Activated CD4-positive, alpha-beta T cell treated with anti-CD3 and anti-CD28 coated beads for 36 hours (primary cell): Measurements from ENCODE around the gene HDAC4. TPM values are rescaled to one million over a fixed set of nuclear protein-coding genes. Genes with fewer than 3 reads are reported as not detected.

Source experiments
- ATAC-seq: fragments of 200-7000 bp; cut with Tn5 transposase; one replicate; pipeline ENCODE4 v1.10.0; 2021; ENCODE audit warnings: mild to moderate bottlenecking, moderate library complexity
- CTCF ChIA-PET: fragments of 350-600 bp; sonication (Branson Sonifier 250); formaldehyde crosslinking; loops from one replicate; lab custom pipeline; 2021; ENCODE audit warnings: antibody characterized with exemption; lab: Charles Lee
- POLR2A ChIA-PET: fragments of 350-600 bp; sonication (Branson Sonifier 250); formaldehyde crosslinking; loops from one replicate; lab custom pipeline; 2021; ENCODE audit warnings: antibody characterized with exemption, inconsistent platforms; lab: Charles Lee
- DNase-seq: peaks from one replicate; pipeline ENCODE4 v3.0.0-alpha.2; 2020
- H3K27ac Mint-ChIP-seq: one replicate; pipeline ENCODE4 v1.8.0; 2021; ENCODE audit warnings: mixed read lengths
- H3K27me3 Mint-ChIP-seq: one replicate; pipeline ENCODE4 v1.8.0; 2021; ENCODE audit warnings: mixed read lengths
- H3K36me3 Mint-ChIP-seq: one replicate; pipeline ENCODE4 v1.8.0; 2021; ENCODE audit warnings: low read depth, mixed read lengths
- H3K4me1 Mint-ChIP-seq: one replicate; pipeline ENCODE4 v1.8.0; 2021; ENCODE audit warnings: mixed read lengths
- H3K4me3 Mint-ChIP-seq: one replicate; pipeline ENCODE4 v1.8.0; 2021; ENCODE audit warnings: mild to moderate bottlenecking, moderate library complexity, mixed read lengths
- H3K9me3 Mint-ChIP-seq: one replicate; pipeline ENCODE4 v1.8.0; 2021; ENCODE audit warnings: low read depth, mixed read lengths
- intact Hi-C, 2 experiments: fragments of 100-400 bp; cut with DNase I in 1 of 2; cut with micrococcal nuclease in 1 of 2; formaldehyde crosslinking; loops; one replicate each; pipeline versions ENCODE4 v1.14.2 to v1.15.1; 2022 to 2024; cut with DNase I, micrococcal nuclease
- total RNA-seq, 2 experiments: library from RNA; stranded (reverse); gene quantifications; one replicate each; pipeline ENCODE4 v1.2.3, GENCODE V29; 2021

HDAC4 gene
- total RNA-seq, 2 experiments from 2014 or later = 25.4 to 30.4 TPM

DNA sequence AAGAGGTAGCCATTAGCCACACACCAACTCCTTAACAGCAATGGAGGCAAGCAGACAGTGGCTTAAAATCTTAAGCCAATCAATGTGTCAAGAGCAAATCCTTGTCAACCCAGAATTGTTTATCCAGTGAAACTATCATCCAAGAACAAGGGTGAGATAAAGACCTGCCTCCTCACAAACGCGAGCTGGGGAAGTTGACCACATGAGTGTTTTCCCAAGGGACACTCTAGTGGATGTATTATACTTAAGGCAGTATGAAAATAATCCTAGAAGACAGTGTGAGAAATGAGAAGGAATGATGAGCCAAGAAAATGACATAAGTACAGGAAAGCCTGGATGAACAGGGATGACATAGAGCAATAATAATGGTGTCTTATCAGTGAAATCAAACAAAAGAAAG lies 343.3 kb downstream of the HDAC4 start:
- ATAC-seq (no peak), DNase-seq (no peak)
- CTCF ChIA-PET = no interaction called here
- POLR2A ChIA-PET = no interaction called here
- H3K4me3 Mint-ChIP-seq = no peak overlapping the region
- H3K9me3 Mint-ChIP-seq = no peaks in the 10 kb centered on the region
- H3K4me1 Mint-ChIP-seq = no peaks in the 10 kb centered on the region
- no peaks in the 10 kb centered on the region for H3K27me3 Mint-ChIP-seq
- H3K27ac Mint-ChIP-seq = no peak overlapping the region
- peaks cover 19% of the 10 kb centered on the region for H3K36me3 Mint-ChIP-seq
- intact Hi-C loops = no loop called here

- DNase-seq = no peak
- H3K36me3 Mint-ChIP-seq = peaks cover 25% of the 10 kb centered on the region
- intact Hi-C loops = no loop called here
- CTCF ChIA-PET = no interaction called here
- no peaks in the 10 kb centered on the region for H3K27me3 Mint-ChIP-seq
- no peak overlapping the region for H3K27ac Mint-ChIP-seq
- POLR2A ChIA-PET = no interaction called here
- H3K4me3 Mint-ChIP-seq = no peak overlapping the region
- no peak for ATAC-seq
- no peaks in the 10 kb centered on the region for H3K9me3 Mint-ChIP-seq
- H3K4me1 Mint-ChIP-seq = no peaks in the 10 kb centered on the region
These were observed 344.2 kb downstream of the HDAC4 start for GRCh38 chr2:239056611-239057010.

DNA sequence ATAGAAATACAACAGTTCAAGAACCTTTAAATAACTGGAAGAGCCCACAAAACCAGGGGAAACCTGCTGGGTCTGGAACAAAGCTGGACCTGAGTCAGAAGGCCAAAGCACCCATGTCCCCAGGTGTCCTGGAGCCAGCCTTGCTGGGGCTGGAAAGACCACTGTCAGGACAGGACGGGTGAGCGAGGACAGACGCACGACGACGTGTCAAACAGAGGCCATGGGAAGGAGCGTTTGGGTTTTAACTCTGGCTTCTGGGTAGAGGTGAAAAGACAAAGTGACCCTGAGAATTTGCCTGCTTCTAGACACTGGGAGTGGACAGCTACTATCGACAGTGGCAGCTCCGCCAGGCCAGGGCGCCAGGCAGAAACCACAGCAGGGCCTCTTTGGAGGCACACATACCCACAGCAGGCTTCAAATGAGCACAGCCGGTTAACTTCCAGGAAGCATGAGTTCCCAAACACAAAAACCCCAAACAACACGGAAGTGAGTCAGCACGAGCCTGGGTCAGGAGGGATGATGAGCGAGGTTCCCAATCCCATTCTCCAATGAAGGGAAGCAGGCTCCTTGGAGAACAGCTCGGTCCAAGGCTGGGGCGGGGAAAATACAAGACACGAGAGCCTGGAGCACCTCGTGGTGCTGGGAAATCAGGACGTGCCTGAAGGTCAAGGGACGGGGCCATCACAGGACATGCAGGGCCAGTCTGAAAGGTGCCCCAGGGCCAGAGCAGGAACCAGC lies 344.9 kb downstream of the HDAC4 start:
- CTCF ChIA-PET = no interaction called here
- ATAC-seq (no peak), DNase-seq (no peak)
- Mint-ChIP-seq H3K27me3 (no peaks in the 10 kb centered on the region), H3K27ac (no peak overlapping the region), H3K4me1 (no peaks in the 10 kb centered on the region), H3K36me3 (peaks cover 21% of the 10 kb centered on the region), H3K4me3 (no peak overlapping the region), H3K9me3 (no peaks in the 10 kb centered on the region)
- intact Hi-C loops = no loop called here
- POLR2A ChIA-PET = no interaction called here

- Mint-ChIP-seq H3K36me3 (peaks cover 18% of the 10 kb centered on the region), H3K4me3 (no peak overlapping the region), H3K27ac (no peak overlapping the region), H3K27me3 (no peaks in the 10 kb centered on the region), H3K4me1 (no peaks in the 10 kb centered on the region), H3K9me3 (no peaks in the 10 kb centered on the region)
- ATAC-seq (no peak), DNase-seq (no peak)
- ChIA-PET CTCF (no interaction called here), POLR2A (no interaction called here)
- intact Hi-C loops = no loop called here
These were observed 345.9 kb downstream of the HDAC4 start for GRCh38 chr2:239054921-239055320.

DNA sequence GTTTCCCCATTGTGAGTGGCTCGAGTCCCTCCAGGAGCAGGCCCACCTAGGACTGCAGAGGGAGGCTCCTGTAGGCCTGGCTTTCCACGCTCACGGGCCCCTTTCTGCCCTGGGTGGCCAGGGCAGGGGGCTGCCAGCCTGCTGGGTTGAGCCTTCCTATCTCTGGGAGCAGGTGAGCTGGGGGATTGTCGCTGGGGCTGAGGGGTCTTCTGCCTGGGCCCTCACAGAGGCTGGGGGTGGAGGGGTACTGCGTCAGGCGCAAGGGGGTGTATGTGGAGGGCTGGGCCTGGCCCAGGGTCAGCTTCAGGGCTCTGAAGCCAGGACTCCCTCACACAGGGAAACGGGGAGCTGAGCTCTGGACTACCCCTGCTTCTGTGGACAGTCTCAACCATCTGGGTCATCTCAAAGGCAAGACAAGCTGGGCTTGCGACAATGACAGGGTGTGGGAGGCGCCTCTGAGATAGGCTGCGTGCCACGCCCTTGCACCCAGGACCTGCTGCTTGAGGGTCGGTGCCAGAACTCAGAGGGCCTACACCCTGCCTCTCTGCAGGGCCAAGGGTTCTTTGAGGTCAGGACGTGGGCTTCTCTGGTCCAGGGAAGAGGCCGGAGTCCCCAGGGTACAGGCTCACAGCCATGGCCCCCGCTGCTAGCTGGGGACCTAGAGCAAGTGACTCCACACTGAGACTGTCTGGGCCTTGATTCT lies 346.9 kb downstream of the HDAC4 start:
- Mint-ChIP-seq H3K36me3 (peaks cover 18% of the 10 kb centered on the region), H3K4me3 (no peak overlapping the region), H3K9me3 (no peaks in the 10 kb centered on the region), H3K27ac (no peak overlapping the region), H3K4me1 (no peaks in the 10 kb centered on the region), H3K27me3 (no peaks in the 10 kb centered on the region)
- CTCF ChIA-PET = no interaction called here
- no peak for ATAC-seq
- no peak for DNase-seq
- intact Hi-C loops = no loop called here
- POLR2A ChIA-PET = no interaction called here

DNA sequence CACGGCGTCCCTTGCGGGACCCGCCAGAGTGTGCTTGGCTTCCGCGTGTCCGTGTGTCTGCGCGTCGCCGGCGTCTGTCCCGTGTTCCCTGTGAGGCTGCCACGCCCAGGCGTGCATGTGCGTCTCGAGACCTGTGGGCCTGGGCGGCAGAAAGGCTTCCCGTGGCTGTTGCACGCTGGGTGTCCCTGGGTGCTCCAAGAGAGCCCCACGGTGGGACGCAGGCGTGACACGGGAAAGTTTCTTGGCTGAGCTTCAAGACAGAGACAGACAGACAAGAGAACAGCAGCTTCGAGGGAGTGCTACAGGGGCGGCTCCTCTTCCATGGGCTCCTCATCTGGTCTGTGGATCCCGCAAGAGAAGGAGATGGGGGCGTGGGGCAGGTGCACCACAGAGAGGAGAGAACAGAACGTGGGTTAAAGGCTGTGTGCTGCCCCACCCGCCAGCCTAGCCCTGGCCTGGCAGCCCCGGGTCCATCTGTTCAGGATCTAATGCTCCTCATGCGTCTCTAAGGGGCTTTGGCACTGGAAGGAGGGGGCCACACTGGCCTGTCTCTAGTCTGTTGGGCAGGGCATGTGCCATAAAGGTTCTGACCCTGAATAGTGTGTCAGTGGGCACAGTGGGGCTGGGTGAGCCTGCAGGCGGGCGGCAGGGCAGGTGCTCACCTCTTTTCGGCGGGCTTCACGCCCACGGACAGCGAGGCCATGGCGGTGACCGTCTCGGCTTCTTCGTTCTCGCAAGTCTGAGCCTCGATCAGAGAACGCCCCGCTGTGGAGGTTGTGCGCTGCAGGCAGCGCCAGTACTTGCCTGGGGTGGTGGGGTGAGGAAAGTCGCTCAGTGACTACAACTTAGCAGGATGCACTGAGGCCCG lies 347.8 kb downstream of the HDAC4 start:
- intact Hi-C loops = no loop called here
- no peak for DNase-seq
- no peaks in the 10 kb centered on the region for H3K4me1 Mint-ChIP-seq
- CTCF ChIA-PET = no interaction called here
- no peak overlapping the region for H3K27ac Mint-ChIP-seq
- H3K4me3 Mint-ChIP-seq = no peak overlapping the region
- no peaks in the 10 kb centered on the region for H3K27me3 Mint-ChIP-seq
- no peak for ATAC-seq
- peaks cover 18% of the 10 kb centered on the region for H3K36me3 Mint-ChIP-seq
- POLR2A ChIA-PET = interaction anchor here (0.7 kb wide), 1 partner anchor 366 kb away, joined by 7 read pairs; no protein-coding TSS in a partner anchor
- H3K9me3 Mint-ChIP-seq = no peaks in the 10 kb centered on the region

GRCh38 chr2:239051891-239052445 lies 348.9 kb downstream of the HDAC4 start:
- H3K27me3 Mint-ChIP-seq = no peaks in the 10 kb centered on the region
- intact Hi-C loops = no loop called here
- no peak overlapping the region for H3K27ac Mint-ChIP-seq
- ATAC-seq (no peak), DNase-seq (no peak)
- peaks cover 18% of the 10 kb centered on the region for H3K36me3 Mint-ChIP-seq
- no peaks in the 10 kb centered on the region for H3K9me3 Mint-ChIP-seq
- no peak overlapping the region for H3K4me3 Mint-ChIP-seq
- CTCF ChIA-PET = interaction anchor here (0.6 kb wide), 1 partner anchor 1473 kb away, joined by 3 read pairs; no protein-coding TSS in a partner anchor
- no peaks in the 10 kb centered on the region for H3K4me1 Mint-ChIP-seq
- POLR2A ChIA-PET = interaction anchor here (0.7 kb wide), 1 partner anchor 365 kb away, joined by 7 read pairs; no protein-coding TSS in a partner anchor

DNA sequence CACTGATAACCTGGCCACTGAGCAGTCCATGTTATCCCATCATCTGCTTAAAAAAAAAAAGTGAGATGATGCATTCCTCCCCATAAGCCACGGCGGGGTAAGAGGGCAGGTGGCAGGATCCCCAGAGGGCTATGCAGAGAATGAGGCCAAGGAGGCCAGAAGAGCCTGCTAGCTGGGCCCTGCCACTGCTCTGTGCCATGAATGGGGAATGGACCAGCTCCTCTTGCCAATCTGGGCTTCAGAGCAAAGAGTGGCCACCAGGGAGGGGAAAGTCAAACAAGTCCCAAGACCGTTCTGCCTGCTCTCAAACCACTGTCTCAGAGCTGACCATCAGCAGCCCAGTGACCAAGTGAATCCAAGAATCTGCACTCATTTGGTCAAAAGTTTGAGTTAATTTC lies 350.6 kb downstream of the HDAC4 start:
- H3K4me3 Mint-ChIP-seq = no peak overlapping the region
- intact Hi-C loops = no loop called here
- DNase-seq (no peak), ATAC-seq (no peak)
- no peaks in the 10 kb centered on the region for H3K27me3 Mint-ChIP-seq
- no peaks in the 10 kb centered on the region for H3K4me1 Mint-ChIP-seq
- CTCF ChIA-PET = no interaction called here
- H3K36me3 Mint-ChIP-seq = peaks cover 18% of the 10 kb centered on the region
- POLR2A ChIA-PET = no interaction called here
- no peak overlapping the region for H3K27ac Mint-ChIP-seq
- H3K9me3 Mint-ChIP-seq = no peaks in the 10 kb centered on the region

- intact Hi-C loops = no loop called here
- DNase-seq = no peak
- no peaks in the 10 kb centered on the region for H3K9me3 Mint-ChIP-seq
- no peak overlapping the region for H3K27ac Mint-ChIP-seq
- CTCF ChIA-PET = no interaction called here
- no peak for ATAC-seq
- POLR2A ChIA-PET = no interaction called here
- H3K27me3 Mint-ChIP-seq = no peaks in the 10 kb centered on the region
- no peak overlapping the region for H3K4me3 Mint-ChIP-seq
- peaks cover 15% of the 10 kb centered on the region for H3K36me3 Mint-ChIP-seq
- H3K4me1 Mint-ChIP-seq = no peaks in the 10 kb centered on the region
These were observed 351.2 kb downstream of the HDAC4 start for GRCh38 chr2:239049421-239050251.

- ChIA-PET POLR2A (no interaction called here), CTCF (interaction anchor here (0.7 kb wide), 1 partner anchor 9 kb away, joined by 4 read pairs; no protein-coding TSS in a partner anchor)
- H3K4me1 Mint-ChIP-seq = no peaks in the 10 kb centered on the region
- no peak for DNase-seq
- H3K27ac Mint-ChIP-seq = no peak overlapping the region
- no peak overlapping the region for H3K4me3 Mint-ChIP-seq
- H3K27me3 Mint-ChIP-seq = no peaks in the 10 kb centered on the region
- no peak for ATAC-seq
- intact Hi-C loops = no loop called here
- H3K36me3 Mint-ChIP-seq = peaks cover 15% of the 10 kb centered on the region
- H3K9me3 Mint-ChIP-seq = no peaks in the 10 kb centered on the region
These were observed 352.1 kb downstream of the HDAC4 start for GRCh38 chr2:239048736-239049135.
